Astrocyte (in vitro differentiated cells and primary cell): ENCODE data around the gene C8A. TPM values are rescaled to one million over a fixed set of nuclear protein-coding genes. Genes with fewer than 3 reads are reported as not detected.

Experiments used
- DNase-seq: peaks from one replicate; pipeline ENCODE4 v3.0.0-alpha.2; 2010; ENCODE audit warnings: low read depth
- FAIRE-seq: peaks from 2 replicates; lab custom pipeline; 2011; peaks lifted over from hg19 to GRCh38; lab: Jason Lieb, UNC
- H2AFZ ChIP-seq: 2 replicates; pipeline ENCODE4 v1.6.0; 2012; ENCODE audit warnings: low read depth, low read length, inconsistent platforms
- H3K27ac ChIP-seq: 2 replicates; pipeline ENCODE4 v1.5.1; 2011; ENCODE audit warnings: low read depth, low read length, inconsistent platforms
- H3K27me3 ChIP-seq: 2 replicates; pipeline ENCODE4 v1.6.0; 2011; ENCODE audit warnings: low read length, inconsistent platforms; ENCODE audit not compliant: insufficient read depth
- H3K36me3 ChIP-seq: 2 replicates; pipeline ENCODE4 v1.5.1; 2011; ENCODE audit warnings: low read length, inconsistent platforms; ENCODE audit not compliant: insufficient read depth
- H3K4me1 ChIP-seq: 2 replicates; pipeline ENCODE4 v1.5.1; 2011; ENCODE audit warnings: low read length, inconsistent platforms; ENCODE audit not compliant: insufficient read depth
- H3K4me2 ChIP-seq: 2 replicates; pipeline ENCODE4 v1.6.0; 2012; ENCODE audit warnings: low read length, inconsistent platforms
- H3K4me3 ChIP-seq: 2 replicates; pipeline ENCODE4 v1.5.1; 2011; ENCODE audit warnings: low read depth, mild to moderate bottlenecking, low read length, inconsistent platforms; ENCODE audit not compliant: insufficient read depth
- H3K79me2 ChIP-seq: 2 replicates; pipeline ENCODE4 v1.6.0; 2012; ENCODE audit warnings: mild to moderate bottlenecking, low read length, inconsistent platforms; ENCODE audit not compliant: insufficient read depth
- H3K9ac ChIP-seq: 2 replicates; pipeline ENCODE4 v1.6.0; 2012; ENCODE audit warnings: mild to moderate bottlenecking, low read length, inconsistent platforms
- H3K9me3 ChIP-seq: 2 replicates; pipeline ENCODE4 v1.5.1; 2012; ENCODE audit warnings: low read depth, mild to moderate bottlenecking, low read length, inconsistent platforms; ENCODE audit not compliant: insufficient read depth
- H4K20me1 ChIP-seq: 2 replicates; pipeline ENCODE4 v1.6.0; 2012; ENCODE audit warnings: low read length, inconsistent platforms; ENCODE audit not compliant: insufficient read depth
- H3K27ac Mint-ChIP-seq: one replicate; pipeline ENCODE4 v1.8.0; 2021; ENCODE audit warnings: mild to moderate bottlenecking, mixed read lengths; ENCODE audit not compliant: unreplicated experiment
- H3K27me3 Mint-ChIP-seq: one replicate; pipeline ENCODE4 v1.8.0; 2021; ENCODE audit warnings: low read depth, mixed read lengths; ENCODE audit not compliant: unreplicated experiment
- H3K36me3 Mint-ChIP-seq: one replicate; pipeline ENCODE4 v1.8.0; 2021; ENCODE audit warnings: low read depth, mixed read lengths; ENCODE audit not compliant: unreplicated experiment
- H3K4me1 Mint-ChIP-seq: one replicate; pipeline ENCODE4 v1.8.0; 2021; ENCODE audit warnings: low read depth, mixed read lengths; ENCODE audit not compliant: unreplicated experiment
- H3K4me3 Mint-ChIP-seq: one replicate; pipeline ENCODE4 v1.8.0; 2021; ENCODE audit warnings: mild to moderate bottlenecking, moderate library complexity, mixed read lengths; ENCODE audit not compliant: unreplicated experiment
- H3K9me3 Mint-ChIP-seq: one replicate; pipeline ENCODE4 v1.8.0; 2021; ENCODE audit warnings: mild to moderate bottlenecking, mixed read lengths; ENCODE audit not compliant: unreplicated experiment
- CTCF ChIP-seq: IDR thresholded peaks from 2 replicates; pipeline ENCODE4 v1.5.1; 2011; ENCODE audit warnings: low read depth, mild to moderate bottlenecking, inconsistent platforms, low read length, moderate library complexity; ENCODE audit not compliant: insufficient read depth
- EZH2 ChIP-seq: IDR thresholded peaks from 2 replicates; pipeline ENCODE4 v1.6.1; 2012; ENCODE audit warnings: mild to moderate bottlenecking, low read length, inconsistent platforms; ENCODE audit not compliant: insufficient read depth
- total RNA-seq: library from RNA; stranded (reverse); gene quantifications from 2 replicates; pipeline ENCODE4 v1.2.1, GENCODE V29; 2021

The C8A gene
- total RNA-seq, 1 donor from 2014 or later = not detected

- no peak overlapping the region for H3K4me3 ChIP-seq
- no peak for FAIRE-seq
- no peaks in the 10 kb centered on the region for H4K20me1 ChIP-seq
- H3K9ac ChIP-seq = no peak overlapping the region
- no peaks in the 10 kb centered on the region for H3K27me3 ChIP-seq
- Mint-ChIP-seq H3K27me3 (peaks cover 10% of the 10 kb centered on the region), H3K4me1 (no peaks in the 10 kb centered on the region), H3K27ac (no peak overlapping the region), H3K36me3 (no peaks in the 10 kb centered on the region), H3K9me3 (peaks cover 5% of the 10 kb centered on the region), H3K4me3 (no peak overlapping the region)
- H2AFZ ChIP-seq = no peak overlapping the region
- TF ChIP-seq CTCF (no peak), EZH2 (no peak)
- H3K9me3 ChIP-seq = no peaks in the 10 kb centered on the region
- H3K4me2 ChIP-seq = no peak overlapping the region
- DNase-seq = no peak
- H3K4me1 ChIP-seq = no peaks in the 10 kb centered on the region
- no peaks in the 10 kb centered on the region for H3K79me2 ChIP-seq
- no peaks in the 10 kb centered on the region for H3K36me3 ChIP-seq
- H3K27ac ChIP-seq = no peak overlapping the region
Measured at GRCh38 chr1:56811331-56811730, 43.3 kb upstream of the C8A start.

DNA sequence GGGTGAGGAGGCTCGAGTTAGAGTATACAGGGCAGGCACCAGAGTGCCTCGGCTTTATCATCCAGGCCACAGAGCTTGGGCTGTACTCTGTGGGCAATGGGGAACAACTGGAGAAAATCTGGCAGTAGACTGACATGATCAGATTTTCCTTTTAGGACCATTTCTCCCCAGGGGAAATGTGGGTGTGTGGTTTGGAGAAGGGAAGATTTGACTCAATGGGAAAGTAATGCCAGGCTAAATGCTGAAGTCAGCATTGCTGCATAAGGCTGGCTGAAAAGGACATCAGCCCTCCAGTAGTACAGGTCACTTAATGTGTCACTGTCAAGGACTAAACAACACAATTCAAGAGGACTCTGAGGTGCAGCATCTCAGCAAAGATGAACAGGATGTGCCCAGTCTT lies 40.4 kb upstream of the C8A start:
- H3K36me3 ChIP-seq = no peaks in the 10 kb centered on the region
- H3K4me1 ChIP-seq = no peaks in the 10 kb centered on the region
- no peak for DNase-seq
- H3K9ac ChIP-seq = no peak overlapping the region
- Mint-ChIP-seq H3K9me3 (peaks cover 9% of the 10 kb centered on the region), H3K27me3 (peaks cover 19% of the 10 kb centered on the region), H3K4me3 (no peak overlapping the region), H3K27ac (no peak overlapping the region), H3K36me3 (no peaks in the 10 kb centered on the region), H3K4me1 (peaks cover 11% of the 10 kb centered on the region)
- H3K4me3 ChIP-seq = no peak overlapping the region
- TF ChIP-seq EZH2 (no peak), CTCF (no peak)
- H4K20me1 ChIP-seq = no peaks in the 10 kb centered on the region
- H2AFZ ChIP-seq = no peak overlapping the region
- no peaks in the 10 kb centered on the region for H3K27me3 ChIP-seq
- H3K9me3 ChIP-seq = no peaks in the 10 kb centered on the region
- H3K4me2 ChIP-seq = no peak overlapping the region
- H3K79me2 ChIP-seq = no peaks in the 10 kb centered on the region
- no peak for FAIRE-seq
- no peak overlapping the region for H3K27ac ChIP-seq

DNA sequence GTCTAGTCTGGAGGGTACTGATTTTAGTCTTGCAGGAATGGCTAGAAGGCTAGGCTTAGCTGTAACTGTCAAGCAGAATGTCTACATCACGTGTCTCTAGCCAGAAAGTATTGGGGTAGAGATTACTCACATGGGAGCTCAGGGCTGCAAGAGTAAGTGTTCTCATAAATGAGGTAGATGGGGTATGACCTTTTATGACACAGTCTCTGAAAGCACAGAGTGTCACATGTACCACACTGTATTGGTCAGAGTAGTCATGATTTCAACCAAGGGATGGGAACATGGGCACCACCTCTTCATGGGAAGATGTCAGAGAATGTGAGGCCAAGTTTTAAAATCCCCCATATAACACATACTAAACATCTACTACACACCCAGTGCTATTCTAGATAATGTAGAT lies 38.3 kb upstream of the C8A start:
- H3K79me2 ChIP-seq = no peaks in the 10 kb centered on the region
- no peak overlapping the region for H3K4me3 ChIP-seq
- no peak overlapping the region for H3K27ac ChIP-seq
- H3K9me3 Mint-ChIP-seq = peaks cover 9% of the 10 kb centered on the region
- FAIRE-seq (no peak), DNase-seq (no peak)
- no peaks in the 10 kb centered on the region for H4K20me1 ChIP-seq
- H3K27me3 Mint-ChIP-seq = peaks cover 12% of the 10 kb centered on the region
- no peaks in the 10 kb centered on the region for H3K36me3 ChIP-seq
- no peak overlapping the region for H3K4me2 ChIP-seq
- H3K9me3 ChIP-seq = no peaks in the 10 kb centered on the region
- peaks cover 4% of the 10 kb centered on the region for H3K4me1 ChIP-seq
- H3K27ac Mint-ChIP-seq = no peak overlapping the region
- peaks cover 11% of the 10 kb centered on the region for H3K4me1 Mint-ChIP-seq
- H3K9ac ChIP-seq = no peak overlapping the region
- H3K36me3 Mint-ChIP-seq = no peaks in the 10 kb centered on the region
- H3K27me3 ChIP-seq = no peaks in the 10 kb centered on the region
- TF ChIP-seq EZH2 (no peak), CTCF (no peak)
- H2AFZ ChIP-seq = no peak overlapping the region
- no peak overlapping the region for H3K4me3 Mint-ChIP-seq
